NCI-H1694 treated with DMSO at 0.1 percent for 48 hours (cell line): ENCODE measurements around the gene EYA2.
A peak's percentile ranks its signal among the peaks of the same experiment; 100 is the strongest.
"Not testable (repeated sequence)": the region's sequence is repeated elsewhere in the genome, so short reads cannot be mapped to it uniquely, and the experiment has no call there.

ENCODE experiments used
- DNase-seq: peaks from one replicate; lab custom pipeline; 2025; lab: John Stamatoyannopoulos, UW

EYA2 gene

DNA sequence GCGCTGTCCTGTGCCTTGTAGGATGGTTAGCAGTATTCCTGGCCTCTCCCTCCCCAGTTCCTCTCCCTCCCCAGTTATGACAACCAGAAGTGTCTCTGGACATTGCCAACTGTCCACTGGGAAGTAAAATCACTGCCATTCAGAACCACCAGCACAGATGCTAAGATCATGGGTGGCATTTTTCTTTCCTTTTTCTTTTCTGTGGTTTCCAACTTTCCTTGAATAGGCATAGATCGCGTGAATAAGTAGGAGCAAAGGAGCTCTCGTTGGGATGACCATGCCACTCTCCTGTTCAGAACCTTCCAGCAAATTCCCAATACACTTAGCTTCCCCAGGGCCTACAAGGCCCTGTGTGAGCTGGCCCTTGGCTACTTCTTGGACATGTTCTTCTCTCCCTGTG is 59.0 kb downstream of the EYA2 start:
- DNase-seq, result no peak

- DNase-seq, result no peak
These were observed 59.9 kb downstream of the EYA2 start for GRCh38 chr20:46954490-46955038.

- no peak for DNase-seq
These were observed 61.2 kb downstream of the EYA2 start for GRCh38 chr20:46955601-46956556.

GRCh38 chr20:46959081-46959692 is 64.5 kb downstream of the EYA2 start:
- peak; percentile 1 for DNase-seq

- no peak for DNase-seq
These were observed 65.2 kb downstream of the EYA2 start for GRCh38 chr20:46959821-46960220.

GRCh38 chr20:46960536-46960935 is 65.9 kb downstream of the EYA2 start:
- no peak for DNase-seq

GRCh38 chr20:46961968-46962367 is 67.3 kb downstream of the EYA2 start:
- DNase-seq, result not testable (repeated sequence)

DNA sequence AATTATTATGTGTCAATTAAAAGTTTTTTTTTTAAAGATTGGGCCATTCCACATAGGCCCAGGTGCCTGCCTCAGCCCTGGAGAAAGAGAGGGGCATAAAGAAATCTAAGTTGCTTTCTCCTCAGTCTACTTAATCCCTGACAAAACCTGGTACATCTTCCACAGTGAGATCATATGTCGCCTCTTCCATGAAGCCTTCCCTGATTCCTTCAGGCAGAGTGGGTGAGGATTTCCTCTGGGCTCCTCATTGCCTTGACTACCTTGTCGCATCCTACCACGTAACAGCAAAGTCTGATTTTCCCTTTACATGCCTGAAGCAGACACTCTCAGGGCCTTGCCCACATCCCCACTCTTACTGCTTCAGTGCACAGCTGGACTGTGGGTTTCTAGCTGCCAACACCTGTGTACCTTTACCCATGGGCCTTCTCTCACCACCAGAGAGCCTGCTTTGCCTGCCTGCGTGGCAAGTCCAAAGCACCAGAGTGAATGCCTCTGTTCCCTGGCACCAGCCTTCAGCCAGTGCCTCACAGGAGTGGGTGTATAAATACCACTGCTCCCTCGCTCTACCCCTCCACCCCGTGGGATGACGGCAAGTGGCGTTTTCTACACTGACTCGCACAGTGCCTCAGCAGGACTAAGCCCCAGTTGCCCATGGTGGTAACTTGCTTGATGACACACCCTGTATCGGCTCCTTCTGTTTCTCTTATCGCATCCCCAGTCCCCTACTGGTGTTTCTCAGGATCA is 68.0 kb downstream of the EYA2 start:
- no peak for DNase-seq

- peak; percentile 77 for DNase-seq
These were observed 68.5 kb downstream of the EYA2 start for GRCh38 chr20:46963196-46963529.

- DNase-seq, result no peak
These were observed 69.3 kb downstream of the EYA2 start for GRCh38 chr20:46963758-46964617.

GRCh38 chr20:46964618-46965455 is 70.2 kb downstream of the EYA2 start:
- no peak for DNase-seq

- DNase-seq, result no peak
These were observed 70.8 kb downstream of the EYA2 start for GRCh38 chr20:46965477-46965876.

DNA sequence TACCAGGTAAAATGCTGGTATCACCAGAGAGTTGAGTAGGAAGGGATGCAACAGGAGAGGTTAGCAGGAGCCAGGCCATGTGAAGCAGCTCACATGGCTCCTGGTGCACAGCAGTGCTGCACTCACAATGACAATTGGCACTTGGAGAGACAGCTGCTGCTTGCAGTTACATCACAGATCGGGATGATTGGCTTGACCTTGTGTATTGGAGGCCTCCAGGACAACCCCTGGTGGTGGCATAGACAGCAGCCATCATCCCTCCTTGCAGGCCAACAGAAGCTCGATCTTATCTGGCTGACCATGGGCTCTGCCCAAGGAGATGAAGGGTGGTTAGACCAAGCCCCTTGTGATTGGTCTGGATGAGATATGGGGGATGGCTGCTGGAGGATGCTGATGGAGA is 73.0 kb downstream of the EYA2 start:
- DNase-seq, result peak; percentile 61

- no peak for DNase-seq
These were observed 76.4 kb downstream of the EYA2 start for GRCh38 chr20:46970937-46971630.

GRCh38 chr20:46973766-46974165 is 79.1 kb downstream of the EYA2 start:
- peak; percentile 69 for DNase-seq

GRCh38 chr20:46974669-46975434 is 80.2 kb downstream of the EYA2 start:
- no peak for DNase-seq

GRCh38 chr20:46975976-46976375 is 81.3 kb downstream of the EYA2 start:
- no peak for DNase-seq

- DNase-seq, result no peak
These were observed 82.6 kb downstream of the EYA2 start for GRCh38 chr20:46977204-46977603.

GRCh38 chr20:46977909-46978588 is 83.4 kb downstream of the EYA2 start:
- DNase-seq, result no peak
